ENCODE data around the gene NUP98. TPM values are rescaled to one million over a fixed set of nuclear protein-coding genes. Genes with fewer than 3 reads are reported as not detected.

The NUP98 gene
- total and polyA plus RNA-seq, 4 donors = 10.9 to 75.0 (median 43.9) TPM

- DNase-seq (ENCODE audit: low spot score) = no peak
- WGBS = 89% methylated on average over 3 of the region's 3 CpGs
- no peak for TF ChIP-seq CTCF (IDR thresholded peaks at IDR 0.05; ENCODE audit: low read depth, low read length, missing input control)
- no peak for TF ChIP-seq REST (IDR thresholded peaks at IDR 0.05)
- TF ChIP-seq HNF4A (conservative IDR thresholded peaks at IDR 0.05) = no peak
- TF ChIP-seq NR2F2 (IDR thresholded peaks at IDR 0.05) = no peak
- Histone ChIP-seq H3K4me3 (ENCODE audit: low read depth in 1 of 3, low read length in 3 of 3) (no peak overlapping the region), H3K4me1 (ENCODE audit: control insufficient read depth in 4 of 4, insufficient read depth in 4 of 4, low read length in 3 of 4) (peaks cover 0 to 15% (median 6%) of the 10 kb centered on the region in 4 donors), H3K36me3 (ENCODE audit: control insufficient read depth in 4 of 4, insufficient read depth in 3 of 4, low read depth in 1 of 4, low read length in 3 of 4) (no peaks in the 10 kb centered on the region), H3K9me3 (ENCODE audit: control insufficient read depth in 4 of 4, low read length in 3 of 4) (no peaks in the 10 kb centered on the region), H3K9ac (ENCODE audit: low read depth in 1 of 2, low read length in 2 of 2) (no peak overlapping the region), H3K27me3 (ENCODE audit: control insufficient read depth in 4 of 4, insufficient read depth in 4 of 4, low read length in 3 of 4) (no peaks in the 10 kb centered on the region), H3K27ac (ENCODE audit: low read depth in 1 of 2, low read length in 2 of 2) (no peak overlapping the region)
Observed at GRCh38 chr11:3845670-3846069, 48.3 kb upstream of the NUP98 start.

GRCh38 chr11:3845246-3845645, 47.9 kb upstream of the NUP98 start:
- DNase-seq (ENCODE audit: low spot score) = no peak
- Histone ChIP-seq H3K27me3 (ENCODE audit: control insufficient read depth in 4 of 4, insufficient read depth in 4 of 4, low read length in 3 of 4) (no peaks in the 10 kb centered on the region), H3K27ac (ENCODE audit: low read depth in 1 of 2, low read length in 2 of 2) (no peak overlapping the region), H3K36me3 (ENCODE audit: control insufficient read depth in 4 of 4, insufficient read depth in 3 of 4, low read depth in 1 of 4, low read length in 3 of 4) (no peaks in the 10 kb centered on the region), H3K4me1 (ENCODE audit: control insufficient read depth in 4 of 4, insufficient read depth in 4 of 4, low read length in 3 of 4) (peaks cover 0 to 16% (median 6%) of the 10 kb centered on the region in 4 donors), H3K9ac (ENCODE audit: low read depth in 1 of 2, low read length in 2 of 2) (no peak overlapping the region), H3K9me3 (ENCODE audit: control insufficient read depth in 4 of 4, low read length in 3 of 4) (no peaks in the 10 kb centered on the region), H3K4me3 (ENCODE audit: low read depth in 1 of 3, low read length in 3 of 3) (no peak overlapping the region)
- TF ChIP-seq RXRA (IDR thresholded peaks at IDR 0.05) = no peak
- TF ChIP-seq NR2F2 (IDR thresholded peaks at IDR 0.05) = no peak
- no peak for TF ChIP-seq RAD21 (IDR thresholded peaks at IDR 0.05)
- TF ChIP-seq CTCF (IDR thresholded peaks at IDR 0.05; ENCODE audit: low read depth, low read length, missing input control) = no peak
- TF ChIP-seq JUND (IDR thresholded peaks at IDR 0.05) = no peak
- no peak for TF ChIP-seq SP1 (IDR thresholded peaks at IDR 0.05)
- no peak for TF ChIP-seq FOXA2 (IDR thresholded peaks at IDR 0.05)
- TF ChIP-seq MAX (IDR thresholded peaks at IDR 0.05) = no peak
- TF ChIP-seq FOXA1 (IDR thresholded peaks at IDR 0.05) = no peak
- TF ChIP-seq EGR1 (IDR thresholded peaks at IDR 0.05; ENCODE audit: low read depth in 2 of 2) = no peak
- no peak for TF ChIP-seq HNF4A (conservative IDR thresholded peaks at IDR 0.05)
- no peak for TF ChIP-seq TAF1 (conservative IDR thresholded peaks at IDR 0.05)
- no peak for TF ChIP-seq YY1 (IDR thresholded peaks at IDR 0.05)
- no peak for TF ChIP-seq ATF3 (IDR thresholded peaks at IDR 0.05)
- no peak for TF ChIP-seq REST (IDR thresholded peaks at IDR 0.05)
- TF ChIP-seq HNF4G (IDR thresholded peaks at IDR 0.05) = no peak
- TF ChIP-seq ZBTB33 (IDR thresholded peaks at IDR 0.05) = no peak
- no peak for TF ChIP-seq GABPA (IDR thresholded peaks at IDR 0.05 in 1 of 2, conservative IDR thresholded peaks at IDR 0.05 in 1 of 2)
- 92% methylated on average over 1 of the region's 1 CpG for WGBS
